ENCODE measurements around the gene PLEKHG1.

PLEKHG1 gene

GRCh38 chr6:150598858-150599198, 857 bp upstream of the PLEKHG1 start:
- Histone ChIP-seq H4K20me1 (ENCODE audit: control insufficient read depth, insufficient read depth, low read depth, low read length) (peaks cover 5% of the 10 kb centered on the region; the same call in 1 of the 2 replicates), H3K9me2 (replicated peaks; ENCODE audit: control insufficient read depth, low read length) (no peaks in the 10 kb centered on the region), H3K4me1 (ENCODE audit: control insufficient read depth, low read length) (peaks cover 75% of the 10 kb centered on the region), H3K79me2 (ENCODE audit: control insufficient read depth, low read length) (peaks cover 38% of the 10 kb centered on the region), H3K4me3 (ENCODE audit: low read length) (peak overlapping the region; percentile 73), H3K27ac (ENCODE audit: low read depth, low read length) (peak overlapping the region; percentile 82), H3F3A (ENCODE audit: control insufficient read depth, insufficient read depth) (peaks cover 9% of the 10 kb centered on the region; the same call in 1 of the 2 replicates), H3K27me3 (ENCODE audit: control insufficient read depth, low read length) (no peaks in the 10 kb centered on the region), H3K36me3 (ENCODE audit: control insufficient read depth, low read length) (peaks cover 11% of the 10 kb centered on the region), H3K9me3 (ENCODE audit: control insufficient read depth, insufficient read depth, low read length) (no peaks in the 10 kb centered on the region), H3K4me2 (ENCODE audit: low read length) (peak overlapping the region; percentile 80)
- TF ChIP-seq CTCF (IDR thresholded peaks at IDR 0.05; ENCODE audit: low read depth, low read length, poor library complexity, severe bottlenecking) (no peak), EZH2phosphoT487 (IDR thresholded peaks at IDR 0.05; ENCODE audit: borderline replicate concordance, low read length) (no peak)

- Histone ChIP-seq H3K4me1 (ENCODE audit: control insufficient read depth, low read length) (peaks cover 69% of the 10 kb centered on the region), H3K4me3 (ENCODE audit: low read length) (peak overlapping the region; percentile 73), H3K9me3 (ENCODE audit: control insufficient read depth, insufficient read depth, low read length) (no peaks in the 10 kb centered on the region), H3K4me2 (ENCODE audit: low read length) (peak overlapping the region; percentile 80), H3K9me2 (replicated peaks; ENCODE audit: control insufficient read depth, low read length) (no peaks in the 10 kb centered on the region), H3K36me3 (ENCODE audit: control insufficient read depth, low read length) (peaks cover 18% of the 10 kb centered on the region), H3K79me2 (ENCODE audit: control insufficient read depth, low read length) (peaks cover 49% of the 10 kb centered on the region), H3K27me3 (ENCODE audit: control insufficient read depth, low read length) (no peaks in the 10 kb centered on the region), H3F3A (ENCODE audit: control insufficient read depth, insufficient read depth) (peaks cover 9% of the 10 kb centered on the region; the same call in 1 of the 2 replicates), H4K20me1 (ENCODE audit: control insufficient read depth, insufficient read depth, low read depth, low read length) (peaks cover 5% of the 10 kb centered on the region; the same call in 1 of the 2 replicates), H3K27ac (ENCODE audit: low read depth, low read length) (peak overlapping the region; percentile 82)
- TF ChIP-seq EZH2phosphoT487 (IDR thresholded peaks at IDR 0.05; ENCODE audit: borderline replicate concordance, low read length) (no peak), CTCF (IDR thresholded peaks at IDR 0.05; ENCODE audit: low read depth, low read length, poor library complexity, severe bottlenecking) (no peak)
These were observed 270 bp downstream of the PLEKHG1 start for GRCh38 chr6:150600010-150600300.

- Histone ChIP-seq H4K20me1 (ENCODE audit: control insufficient read depth, insufficient read depth, low read depth, low read length) (peaks cover 5% of the 10 kb centered on the region; the same call in 1 of the 2 replicates), H3K79me2 (ENCODE audit: control insufficient read depth, low read length) (peaks cover 54% of the 10 kb centered on the region), H3F3A (ENCODE audit: control insufficient read depth, insufficient read depth) (peaks cover 9% of the 10 kb centered on the region; the same call in 1 of the 2 replicates), H3K27ac (ENCODE audit: low read depth, low read length) (peak overlapping the region; percentile 82), H3K4me3 (ENCODE audit: low read length) (peak overlapping the region; percentile 73), H3K36me3 (ENCODE audit: control insufficient read depth, low read length) (peaks cover 23% of the 10 kb centered on the region), H3K27me3 (ENCODE audit: control insufficient read depth, low read length) (no peaks in the 10 kb centered on the region), H3K9me2 (replicated peaks; ENCODE audit: control insufficient read depth, low read length) (no peaks in the 10 kb centered on the region), H3K4me2 (ENCODE audit: low read length) (peak overlapping the region; percentile 80), H3K9me3 (ENCODE audit: control insufficient read depth, insufficient read depth, low read length) (no peaks in the 10 kb centered on the region), H3K4me1 (ENCODE audit: control insufficient read depth, low read length) (peaks cover 68% of the 10 kb centered on the region)
- TF ChIP-seq CTCF (IDR thresholded peaks at IDR 0.05; ENCODE audit: low read depth, low read length, poor library complexity, severe bottlenecking), result peak; percentile 68
- no peak for TF ChIP-seq EZH2phosphoT487 (IDR thresholded peaks at IDR 0.05; ENCODE audit: borderline replicate concordance, low read length)
These were observed 774 bp downstream of the PLEKHG1 start for GRCh38 chr6:150600301-150601017.
